ENCODE data around the gene CHN2. TPM values are rescaled to one million over a fixed set of nuclear protein-coding genes. Genes with fewer than 3 reads are reported as not detected.

Gene CHN2
- total RNA-seq, 2 donors from 2014 or later: 4.1 to 4.8 TPM

- ATAC-seq (no peak), DNase-seq (no peak)
- intact Hi-C loops (cut with DNase I): no loop called here
Observed at GRCh38 chr7:29461996-29462395, 267.4 kb downstream of the CHN2 start.

GRCh38 chr7:29463504-29464158 is 269.1 kb downstream of the CHN2 start:
- intact Hi-C loops (cut with DNase I): no loop called here
- DNase-seq: no peak
- no peak for ATAC-seq

- intact Hi-C loops (cut with DNase I): no loop called here
- no peak for ATAC-seq
- DNase-seq: no peak
Observed at GRCh38 chr7:29464753-29465152, 270.2 kb downstream of the CHN2 start.

- ATAC-seq (no peak), DNase-seq (no peak)
- intact Hi-C loops (cut with DNase I): no loop called here
Observed at GRCh38 chr7:29467193-29467926, 272.8 kb downstream of the CHN2 start.

- intact Hi-C loops (cut with DNase I): no loop called here
- no peak for ATAC-seq
- DNase-seq: no peak
Observed at GRCh38 chr7:29468196-29468595, 273.6 kb downstream of the CHN2 start.

GRCh38 chr7:29469281-29469680 is 274.7 kb downstream of the CHN2 start:
- DNase-seq: no peak

GRCh38 chr7:29469976-29470557 is 275.5 kb downstream of the CHN2 start:
- intact Hi-C loops (cut with DNase I): no loop called here
- ATAC-seq (no peak), DNase-seq (no peak)

More at GRCh38 chr7:29469281-29469680, 274.7 kb downstream of the CHN2 start:
- intact Hi-C loops (cut with DNase I): no loop called here
- ATAC-seq: no peak

GRCh38 chr7:29471444-29472138 is 277.0 kb downstream of the CHN2 start:
- DNase-seq (no peak), ATAC-seq (no peak)
- intact Hi-C loops (cut with DNase I): no loop called here

GRCh38 chr7:29476916-29477315 is 282.3 kb downstream of the CHN2 start:
- intact Hi-C loops (cut with DNase I): no loop called here
- ATAC-seq: no peak
- no peak for DNase-seq

GRCh38 chr7:29478226-29478625 is 283.7 kb downstream of the CHN2 start:
- ATAC-seq (no peak), DNase-seq (no peak)
- intact Hi-C loops (cut with DNase I): no loop called here

GRCh38 chr7:29478687-29479240 is 284.2 kb downstream of the CHN2 start:
- intact Hi-C loops (cut with DNase I): no loop called here
- ATAC-seq (no peak), DNase-seq (no peak)

- peak; percentile 29 for DNase-seq
- ATAC-seq: peak; percentile 57 to 74
- intact Hi-C loops (cut with DNase I): no loop called here
Observed at GRCh38 chr7:29479301-29480200, 285.0 kb downstream of the CHN2 start.

GRCh38 chr7:29480451-29480850 is 285.9 kb downstream of the CHN2 start:
- intact Hi-C loops (cut with DNase I): no loop called here
- ATAC-seq: peak; percentile 76 to 88
- peak; percentile 39 for DNase-seq

GRCh38 chr7:29480934-29481651 is 286.5 kb downstream of the CHN2 start:
- intact Hi-C loops (cut with DNase I): no loop called here
- ATAC-seq: no peak
- DNase-seq: no peak

- ATAC-seq (no peak), DNase-seq (no peak)
- intact Hi-C loops (cut with DNase I): no loop called here
Observed at GRCh38 chr7:29482056-29482455, 287.5 kb downstream of the CHN2 start.

- intact Hi-C loops (cut with DNase I): no loop called here
- peak; percentile 37 for DNase-seq
- ATAC-seq: no peak
Observed at GRCh38 chr7:29483219-29484104, 288.9 kb downstream of the CHN2 start.

GRCh38 chr7:29484280-29484679 is 289.7 kb downstream of the CHN2 start:
- intact Hi-C loops (cut with DNase I): no loop called here
- no peak for DNase-seq
- ATAC-seq: no peak
